Gastroesophageal sphincter (tissue), 4 donors: Measurements from ENCODE around the gene THAP6. TPM values are rescaled to one million over a fixed set of nuclear protein-coding genes. Genes with fewer than 3 reads are reported as not detected.
"Not testable (repeated sequence)": the region's sequence is repeated elsewhere in the genome, so short reads cannot be mapped to it uniquely, and the experiment has no call there.

ENCODE experiments used
- ATAC-seq: fragments of 150-250 bp; one replicate; pipeline ENCODE4 v1.9.1; 2016; ENCODE audit warnings: mild to moderate bottlenecking, moderate library complexity
- H3K27ac ChIP-seq, 4 donors: fragments of 200-600 bp; sonication (generic) in 3 of 4; 1 replicate in 3 of 4; 2 replicates in 1 of 4; pipeline ENCODE4 v1.5.1; 2016 to 2019
- H3K27me3 ChIP-seq: fragments of 200-600 bp; sonication (generic); one replicate; pipeline ENCODE4 v1.5.1; 2019
- H3K36me3 ChIP-seq, 2 donors: fragments of 200-600 bp; sonication (generic); one replicate each; pipeline ENCODE4 v1.5.1; 2019; ENCODE audit warnings: control low read depth in 1 of 2
- H3K4me1 ChIP-seq, 3 donors: fragments of 200-600 bp; sonication (generic); 1 replicate in 2 of 3; 2 replicates in 1 of 3; pipeline ENCODE4 v1.5.1; 2016 to 2019; ENCODE audit warnings: control low read depth in 2 of 3
- H3K4me3 ChIP-seq, 2 donors: fragments of 200-600 bp; sonication (generic); one replicate each; pipeline ENCODE4 v1.5.1; 2019; ENCODE audit warnings: mild to moderate bottlenecking in 1 of 2, moderate library complexity in 1 of 2
- H3K9me3 ChIP-seq, 3 donors: fragments of 200-600 bp; sonication (generic); one replicate each; pipeline ENCODE4 v1.5.1; 2017 to 2019; ENCODE audit warnings: control low read depth in 2 of 3
- EP300 ChIP-seq: sonication (generic); formaldehyde crosslinking; IDR thresholded peaks from one replicate; pipeline ENCODE4 v1.6.1; 2017; ENCODE audit warnings: antibody characterized with exemption, mild to moderate bottlenecking
- POLR2A ChIP-seq, 2 donors: fragments of 450-650 bp; IDR thresholded peaks; one replicate each; pipeline ENCODE4 v1.6.1; 2017; ENCODE audit warnings: antibody characterized with exemption in 2 of 2, mild to moderate bottlenecking in 2 of 2, moderate library complexity in 1 of 2
- POLR2AphosphoS5 ChIP-seq: sonication (generic); formaldehyde crosslinking; IDR thresholded peaks from one replicate; pipeline ENCODE4 v1.6.1; 2017; ENCODE audit warnings: antibody characterized with exemption
- WGBS, 2 donors: methylation state at CpG; one replicate each; pipeline ENCODE4 v1.1.5; 2018; ENCODE audit warnings: low coverage in 1 of 2; 5-methylcytosine and 5-hydroxymethylcytosine counted together
- total RNA-seq, 4 donors: library from RNA; depleted of rRNA; stranded (reverse); fragments of >200 nt; gene quantifications; one replicate each; pipeline ENCODE4 v1.1.0, GENCODE V29; 2016
- TF ChIP-seq, protein P1 (sequence below), 4 experiments: fragments of 200-600 bp in 2 of 4; fragments of 450-650 bp in 2 of 4; sonication (generic) in 1 of 4; IDR thresholded peaks; one replicate each; pipeline ENCODE4 v1.5.1; 2017 to 2019; ENCODE audit warnings: antibody characterized with exemption in 4 of 4, mild to moderate bottlenecking in 2 of 4, moderate library complexity in 2 of 4

Gene THAP6
- total RNA-seq, 4 donors from 2014 or later = 8.8 to 37.8 (median 16.2) TPM

GRCh38 chr4:75497133-75497532 lies 17.1 kb upstream of the THAP6 start:
- H3K9me3 ChIP-seq = no peaks in the 10 kb centered on the region
- 37 to 60% methylated on average over 5 of the region's 5 CpGs for WGBS, 2 donors
- H3K36me3 ChIP-seq = peaks cover 0 to 49% of the 10 kb centered on the region in 2 donors
- no peak overlapping the region for H3K27ac ChIP-seq
- H3K4me1 ChIP-seq = peaks cover 0 to 30% (median 0%) of the 10 kb centered on the region in 3 donors
- H3K4me3 ChIP-seq = no peak overlapping the region
- no peak for ATAC-seq
- H3K27me3 ChIP-seq = no peaks in the 10 kb centered on the region
- TF ChIP-seq EP300 = no peak
- TF ChIP-seq POLR2AphosphoS5 = no peak
- TF ChIP-seq POLR2A (IDR thresholded peaks at IDR 0.05) = no peak
- TF ChIP-seq, protein P1, sequence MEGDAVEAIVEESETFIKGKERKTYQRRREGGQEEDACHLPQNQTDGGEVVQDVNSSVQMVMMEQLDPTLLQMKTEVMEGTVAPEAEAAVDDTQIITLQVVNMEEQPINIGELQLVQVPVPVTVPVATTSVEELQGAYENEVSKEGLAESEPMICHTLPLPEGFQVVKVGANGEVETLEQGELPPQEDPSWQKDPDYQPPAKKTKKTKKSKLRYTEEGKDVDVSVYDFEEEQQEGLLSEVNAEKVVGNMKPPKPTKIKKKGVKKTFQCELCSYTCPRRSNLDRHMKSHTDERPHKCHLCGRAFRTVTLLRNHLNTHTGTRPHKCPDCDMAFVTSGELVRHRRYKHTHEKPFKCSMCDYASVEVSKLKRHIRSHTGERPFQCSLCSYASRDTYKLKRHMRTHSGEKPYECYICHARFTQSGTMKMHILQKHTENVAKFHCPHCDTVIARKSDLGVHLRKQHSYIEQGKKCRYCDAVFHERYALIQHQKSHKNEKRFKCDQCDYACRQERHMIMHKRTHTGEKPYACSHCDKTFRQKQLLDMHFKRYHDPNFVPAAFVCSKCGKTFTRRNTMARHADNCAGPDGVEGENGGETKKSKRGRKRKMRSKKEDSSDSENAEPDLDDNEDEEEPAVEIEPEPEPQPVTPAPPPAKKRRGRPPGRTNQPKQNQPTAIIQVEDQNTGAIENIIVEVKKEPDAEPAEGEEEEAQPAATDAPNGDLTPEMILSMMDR (IDR thresholded peaks at IDR 0.05) = no peak

GRCh38 chr4:75498041-75498440 lies 16.2 kb upstream of the THAP6 start:
- peaks cover 0 to 49% of the 10 kb centered on the region in 2 donors for H3K36me3 ChIP-seq
- no peak for ATAC-seq
- no peak for TF ChIP-seq POLR2AphosphoS5

DNA sequence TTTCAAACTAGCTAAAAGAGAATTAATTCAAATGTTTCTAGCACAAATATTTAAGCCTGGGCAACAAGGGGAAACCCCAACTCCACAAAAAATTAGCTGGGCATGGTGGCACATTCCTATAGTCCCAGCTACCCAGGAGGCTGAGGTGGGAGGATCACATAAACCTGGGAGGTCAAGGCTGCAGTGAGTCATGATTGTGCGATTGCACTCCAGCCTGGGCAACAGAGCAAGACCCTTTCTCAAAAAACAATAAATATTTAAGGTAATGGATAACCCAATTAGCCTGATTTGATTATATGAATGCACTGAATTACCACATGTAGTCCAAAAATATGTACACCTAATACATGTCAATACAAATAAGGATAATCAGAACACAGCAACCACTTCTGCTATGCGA lies 14.4 kb upstream of the THAP6 start:
- Histone ChIP-seq H3K36me3 (peaks cover 0 to 60% of the 10 kb centered on the region in 2 donors), H3K27me3 (no peaks in the 10 kb centered on the region), H3K9me3 (no peaks in the 10 kb centered on the region), H3K4me1 (peaks cover 0 to 19% (median 0%) of the 10 kb centered on the region in 3 donors), H3K4me3 (no peak overlapping the region), H3K27ac (no peak overlapping the region)
- 96 to 100% methylated on average over 1 to 2 of the region's 2 CpGs for WGBS, 2 donors
- no peak for ATAC-seq
- TF ChIP-seq EP300 (no peak), POLR2A (IDR thresholded peaks at IDR 0.05) (no peak), POLR2AphosphoS5 (no peak)
- TF ChIP-seq, protein P1 (IDR thresholded peaks at IDR 0.05) = no peak

More at GRCh38 chr4:75498041-75498440, 16.2 kb upstream of the THAP6 start:
- no peak overlapping the region for H3K27ac ChIP-seq
- H3K4me3 ChIP-seq = no peak overlapping the region
- H3K4me1 ChIP-seq = peaks cover 0 to 30% (median 0%) of the 10 kb centered on the region in 3 donors
- 81 to 84% methylated on average over 2 of the region's 2 CpGs for WGBS, 2 donors
- no peaks in the 10 kb centered on the region for H3K9me3 ChIP-seq
- no peaks in the 10 kb centered on the region for H3K27me3 ChIP-seq

DNA sequence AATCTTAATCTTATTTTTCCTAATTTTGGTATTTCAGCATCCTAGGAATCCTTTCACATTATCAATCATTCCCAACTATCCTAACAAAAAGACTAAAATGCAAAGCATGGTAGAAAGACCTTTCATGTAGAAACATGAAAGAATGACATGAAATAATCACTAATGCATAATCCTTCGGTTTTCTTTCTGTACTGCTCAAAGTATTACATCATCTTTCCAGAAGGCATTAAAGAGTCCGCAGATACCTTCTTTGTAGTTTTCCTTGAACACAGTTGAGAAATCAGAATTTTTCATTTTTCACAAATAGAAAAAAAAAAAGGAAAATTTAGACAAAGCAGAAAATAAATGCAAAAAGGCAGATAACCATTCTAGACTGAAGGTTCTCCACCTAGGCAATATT lies 11.6 kb upstream of the THAP6 start:
- Histone ChIP-seq H3K4me1 (no peaks in the 10 kb centered on the region), H3K4me3 (no peak overlapping the region), H3K9me3 (no peaks in the 10 kb centered on the region), H3K36me3 (peaks cover 0 to 74% of the 10 kb centered on the region in 2 donors), H3K27ac (no peak overlapping the region), H3K27me3 (no peaks in the 10 kb centered on the region)
- TF ChIP-seq POLR2AphosphoS5 = no peak
- TF ChIP-seq EP300 = no peak
- TF ChIP-seq, protein P1 (IDR thresholded peaks at IDR 0.05) = no peak
- TF ChIP-seq POLR2A (IDR thresholded peaks at IDR 0.05) = no peak
- no peak for ATAC-seq
- 88 to 96% methylated on average over 2 of the region's 2 CpGs for WGBS, 2 donors

DNA sequence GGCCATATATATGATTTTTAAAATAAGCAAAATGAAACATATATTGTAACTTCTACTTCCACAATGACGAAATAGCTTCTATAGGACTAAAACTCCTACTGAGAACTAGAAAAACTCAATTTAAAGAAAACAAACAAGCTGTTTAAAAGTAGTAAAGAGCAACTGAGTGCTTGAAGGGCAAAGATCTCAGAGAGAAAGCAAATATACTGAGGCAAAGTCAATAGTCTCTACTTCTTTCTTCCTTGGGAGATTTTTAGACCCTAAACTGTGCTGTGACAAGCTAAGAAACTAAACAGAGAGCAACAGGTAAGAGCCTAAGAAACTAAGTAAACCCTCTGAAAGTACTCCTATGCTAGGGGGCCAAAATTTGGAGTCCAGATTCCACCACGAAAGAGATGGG lies 8.6 kb upstream of the THAP6 start:
- no peak for ATAC-seq
- 88 to 94% methylated on average over 2 of the region's 2 CpGs for WGBS, 2 donors
- no peak overlapping the region for H3K4me3 ChIP-seq
- peaks cover 0 to 57% of the 10 kb centered on the region in 2 donors for H3K36me3 ChIP-seq
- no peak overlapping the region for H3K27ac ChIP-seq
- H3K4me1 ChIP-seq = peaks cover 0 to 17% (median 0%) of the 10 kb centered on the region in 3 donors
- no peaks in the 10 kb centered on the region for H3K27me3 ChIP-seq
- no peak for TF ChIP-seq POLR2AphosphoS5
- no peak for TF ChIP-seq POLR2A (IDR thresholded peaks at IDR 0.05)
- TF ChIP-seq, protein P1 (IDR thresholded peaks at IDR 0.05) = no peak
- TF ChIP-seq EP300 = no peak
- H3K9me3 ChIP-seq = no peaks in the 10 kb centered on the region

- not testable (repeated sequence) for ATAC-seq, H3K27me3 ChIP-seq, H3K9me3 ChIP-seq, H3K27ac ChIP-seq, H3K4me3 ChIP-seq
- Histone ChIP-seq H3K36me3 (peaks cover 0 to 27% of the 10 kb centered on the region in 2 donors), H3K4me1 (peaks cover 10 to 45% (median 11%) of the 10 kb centered on the region in 3 donors)
- whole genome bisulfite sequencing, 2 donors = 82 to 84% methylated on average over 4 of the region's 4 CpGs
Observed at GRCh38 chr4:75509592-75509991, 4.7 kb upstream of the THAP6 start.
